Mesenchymal stem cell (in vitro differentiated cells and primary cell): Measurements from ENCODE around the gene SNX24.

Source experiments
- DNase-seq: peaks from one replicate; pipeline ENCODE4 v3.0.0-alpha.2; 2013
- H2AFZ ChIP-seq: one replicate; pipeline ENCODE4 v1.6.1; 2013; ENCODE audit warnings: low read depth, mild to moderate bottlenecking, control low read depth, inconsistent platforms, low read length, moderate library complexity
- H2AK5ac ChIP-seq: 2 replicates; pipeline ENCODE4 v1.6.1; 2013; ENCODE audit warnings: low read length, moderate library complexity, mild to moderate bottlenecking, inconsistent platforms; ENCODE audit not compliant: severe bottlenecking
- H2BK120ac ChIP-seq: one replicate; pipeline ENCODE4 v1.6.1; 2013; ENCODE audit warnings: low read depth, mild to moderate bottlenecking, inconsistent platforms, low read length, moderate library complexity
- H2BK12ac ChIP-seq, 2 experiments: one replicate each; pipeline ENCODE4 v1.6.1; 2013; ENCODE audit warnings: inconsistent platforms in 2 of 2, low read length in 2 of 2, mild to moderate bottlenecking in 2 of 2, moderate library complexity in 2 of 2, control low read depth in 1 of 2
- H2BK15ac ChIP-seq: one replicate; pipeline ENCODE4 v1.6.1; 2013; ENCODE audit warnings: mild to moderate bottlenecking, low read depth, inconsistent platforms; ENCODE audit not compliant: poor library complexity, severe bottlenecking
- H2BK5ac ChIP-seq: 2 replicates; pipeline ENCODE4 v1.6.1; 2013; ENCODE audit warnings: low read depth, mild to moderate bottlenecking, low read length, control low read depth, inconsistent platforms; ENCODE audit not compliant: poor library complexity, severe bottlenecking
- H3K14ac ChIP-seq, 2 experiments: one replicate each; pipeline ENCODE4 v1.6.1; 2013; ENCODE audit warnings: inconsistent platforms in 2 of 2, low read length in 2 of 2, control low read depth in 1 of 2, mild to moderate bottlenecking in 1 of 2, moderate library complexity in 1 of 2
- H3K18ac ChIP-seq, 2 experiments: one replicate each; pipeline ENCODE4 v1.6.1; 2013; ENCODE audit warnings: inconsistent platforms in 2 of 2, low read length in 2 of 2, control low read depth in 1 of 2, low read depth in 1 of 2, mild to moderate bottlenecking in 1 of 2
- H3K23ac ChIP-seq, 2 experiments: one replicate each; pipeline ENCODE4 v1.6.1; 2013; ENCODE audit warnings: inconsistent platforms in 2 of 2, low read length in 2 of 2, mild to moderate bottlenecking in 2 of 2, moderate library complexity in 2 of 2, control low read depth in 1 of 2
- H3K27ac ChIP-seq: 2 replicates; pipeline ENCODE4 v1.5.1; 2013; ENCODE audit warnings: mild to moderate bottlenecking, moderate library complexity, low read length, control low read depth, inconsistent platforms; ENCODE audit not compliant: poor library complexity, severe bottlenecking
- H3K27me3 ChIP-seq, 2 experiments: 2 replicates each; pipeline versions ENCODE4 v1.6.1 to v1.7.0; 2013; ENCODE audit warnings: low read length in 2 of 2, mild to moderate bottlenecking in 2 of 2, moderate library complexity in 2 of 2, control low read depth in 1 of 2, inconsistent platforms in 1 of 2; ENCODE audit not compliant: control insufficient read depth in 1 of 2, insufficient read depth in 1 of 2
- H3K36me3 ChIP-seq, 2 experiments: 2 replicates each; pipeline versions ENCODE4 v1.6.1 to v1.7.0; 2013; ENCODE audit warnings: low read length in 2 of 2, control low read depth in 1 of 2, inconsistent platforms in 1 of 2, low read depth in 1 of 2, mild to moderate bottlenecking in 1 of 2; ENCODE audit not compliant: insufficient read depth in 2 of 2, control insufficient read depth in 1 of 2
- H3K4ac ChIP-seq, 2 experiments: one replicate each; pipeline ENCODE4 v1.6.1; 2013; ENCODE audit warnings: inconsistent platforms in 2 of 2, low read length in 2 of 2, mild to moderate bottlenecking in 2 of 2, moderate library complexity in 2 of 2, control low read depth in 1 of 2, low read depth in 1 of 2
- H3K4me1 ChIP-seq: 2 replicates; pipeline ENCODE4 v1.6.1; 2013; ENCODE audit warnings: low read depth, low read length, control low read depth; ENCODE audit not compliant: control insufficient read depth, insufficient read depth
- H3K4me2 ChIP-seq: 2 replicates; pipeline ENCODE4 v1.6.1; 2013; ENCODE audit warnings: low read length, mild to moderate bottlenecking, inconsistent platforms; ENCODE audit not compliant: poor library complexity, severe bottlenecking
- H3K4me3 ChIP-seq, 2 experiments: 2 replicates each; pipeline versions ENCODE4 v1.5.1 to v1.7.0; 2013; ENCODE audit warnings: low read length in 2 of 2, mild to moderate bottlenecking in 2 of 2, control low read depth in 1 of 2, low read depth in 1 of 2; ENCODE audit not compliant: insufficient read depth in 1 of 2
- H3K79me1 ChIP-seq: replicated peaks from 2 replicates; pipeline ENCODE4 v1.6.1; 2013; ENCODE audit warnings: mild to moderate bottlenecking, control low read depth, low read length, inconsistent platforms; ENCODE audit not compliant: poor library complexity, severe bottlenecking
- H3K9ac ChIP-seq: 2 replicates; pipeline ENCODE4 v1.7.0; 2013; ENCODE audit warnings: mild to moderate bottlenecking, low read length, moderate library complexity
- H3K9me3 ChIP-seq: 2 replicates; pipeline ENCODE4 v1.7.0; 2013; ENCODE audit warnings: mild to moderate bottlenecking, low read length; ENCODE audit not compliant: control insufficient read depth
- H4K8ac ChIP-seq: one replicate; pipeline ENCODE4 v1.6.1; 2013; ENCODE audit warnings: inconsistent platforms, mild to moderate bottlenecking, low read length, moderate library complexity
- H4K91ac ChIP-seq: one replicate; pipeline ENCODE4 v1.6.1; 2013; ENCODE audit warnings: mild to moderate bottlenecking, low read length, inconsistent platforms
- WGBS: methylation state at CpG from one replicate; pipeline ENCODE4 v1.1.7; 2013; ENCODE audit warnings: mixed read lengths; 5-methylcytosine and 5-hydroxymethylcytosine counted together

Gene SNX24

DNA sequence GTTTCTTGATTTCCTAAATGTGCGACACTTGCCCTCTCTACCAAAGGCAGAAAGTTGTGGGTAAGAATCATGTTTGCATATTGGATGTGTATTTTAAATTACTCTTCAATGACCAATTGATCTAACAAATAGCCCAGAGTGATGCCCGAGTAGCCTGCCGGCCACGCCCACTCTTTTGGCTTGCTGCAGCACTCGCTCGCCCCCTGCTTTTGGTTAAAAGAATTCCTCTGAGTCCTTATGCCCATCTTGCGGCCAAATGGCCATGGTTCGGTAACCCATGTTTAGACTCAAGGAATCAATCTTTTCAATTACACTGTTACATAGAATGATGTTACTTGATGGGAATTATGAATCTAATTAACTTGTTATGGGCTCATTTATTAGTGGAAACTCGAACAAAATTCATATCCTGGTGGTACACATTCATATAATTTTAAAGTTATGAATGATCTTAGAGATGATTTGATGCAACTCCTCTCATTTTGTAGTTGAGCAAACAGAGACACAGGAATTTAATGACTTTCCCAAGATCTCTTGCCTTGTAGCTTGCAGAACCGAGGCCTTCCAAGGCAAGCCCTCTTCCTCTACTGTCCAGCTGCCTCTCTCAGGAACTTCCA lies 154.6 kb downstream of the SNX24 start:
- Histone ChIP-seq H3K79me1 (peaks cover 4% of the 10 kb centered on the region), H3K9me3 (no peaks in the 10 kb centered on the region), H2AFZ (no peak overlapping the region), H3K4me3 (no peak overlapping the region), H3K36me3 (peaks cover 4 to 16% of the 10 kb centered on the region in 2 experiments), H2BK120ac (no peak overlapping the region), H3K4me2 (no peak overlapping the region), H3K14ac (no peak overlapping the region), H4K91ac (no peak overlapping the region), H2BK5ac (no peak overlapping the region), H2BK12ac (no peak overlapping the region), H3K27me3 (no peaks in the 10 kb centered on the region), H3K4me1 (no peaks in the 10 kb centered on the region), H4K8ac (no peak overlapping the region), H3K4ac (no peak overlapping the region), H2AK5ac (no peak overlapping the region), H3K9ac (no peak overlapping the region), H3K27ac (no peak overlapping the region), H3K18ac (no peak overlapping the region), H2BK15ac (no peak overlapping the region), H3K23ac (no peak overlapping the region)
- DNase-seq = peak; percentile 36
- WGBS = 42% methylated on average over 6 of the region's 10 CpGs

DNA sequence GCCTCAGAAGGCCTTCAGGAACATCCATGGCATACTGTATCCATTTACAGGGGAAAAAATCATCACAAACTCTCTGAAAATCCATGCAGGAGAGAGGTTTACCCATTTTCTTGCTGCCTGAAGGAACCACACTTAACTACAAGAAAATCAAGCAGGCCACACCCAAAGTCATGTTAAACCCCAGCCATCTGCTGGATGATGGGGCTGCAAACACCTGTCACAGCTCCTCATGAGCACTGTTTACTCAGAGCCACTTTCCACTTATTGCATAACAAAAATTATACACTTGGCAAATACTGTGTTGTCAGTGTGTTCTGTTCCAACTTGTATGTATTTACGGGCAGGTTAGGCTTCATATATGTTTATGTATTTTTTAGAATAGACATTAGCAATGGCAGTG lies 155.3 kb downstream of the SNX24 start:
- Histone ChIP-seq H3K4me1 (no peaks in the 10 kb centered on the region), H3K27me3 (no peaks in the 10 kb centered on the region), H2BK5ac (no peak overlapping the region), H3K79me1 (peaks cover 4% of the 10 kb centered on the region), H2BK15ac (no peak overlapping the region), H3K14ac (no peak overlapping the region), H2BK12ac (no peak overlapping the region), H3K9me3 (no peaks in the 10 kb centered on the region), H4K8ac (no peak overlapping the region), H2BK120ac (no peak overlapping the region), H3K27ac (no peak overlapping the region), H3K23ac (no peak overlapping the region), H3K9ac (no peak overlapping the region), H3K4me2 (no peak overlapping the region), H3K18ac (no peak overlapping the region), H3K36me3 (peaks cover 4 to 16% of the 10 kb centered on the region in 2 experiments), H2AFZ (no peak overlapping the region), H3K4ac (no peak overlapping the region), H2AK5ac (no peak overlapping the region), H3K4me3 (no peak overlapping the region), H4K91ac (no peak overlapping the region)
- 100% methylated on average over 1 of the region's 1 CpG for WGBS
- no peak for DNase-seq

DNA sequence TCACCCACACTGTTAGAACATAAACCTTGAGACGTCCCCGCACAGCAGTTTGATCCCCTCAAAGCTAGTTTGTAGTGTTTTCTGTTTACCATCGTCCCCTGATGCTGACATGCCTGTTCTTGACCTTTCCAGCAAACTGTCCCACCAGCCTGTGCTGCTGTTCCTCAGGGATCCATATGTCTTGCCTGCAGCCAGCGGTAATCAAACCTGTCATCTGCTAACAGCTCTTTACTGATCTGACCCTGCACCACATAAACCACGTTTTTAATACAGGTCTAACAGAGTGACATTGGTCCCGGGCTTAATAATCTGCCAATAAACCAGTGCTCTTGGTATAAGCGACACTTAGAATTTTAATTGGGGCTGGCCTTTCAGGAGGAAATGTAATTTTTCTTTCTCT lies 156.4 kb downstream of the SNX24 start:
- no peaks in the 10 kb centered on the region for H3K9me3 ChIP-seq
- H3K27me3 ChIP-seq = no peaks in the 10 kb centered on the region
- peaks cover 2% of the 10 kb centered on the region for H3K4me1 ChIP-seq
- H2AFZ ChIP-seq = no peak overlapping the region
- H3K9ac ChIP-seq = no peak overlapping the region
- no peak overlapping the region for H2BK12ac ChIP-seq
- no peak overlapping the region for H2BK5ac ChIP-seq
- no peak overlapping the region for H3K4me2 ChIP-seq
- DNase-seq = no peak
- no peak overlapping the region for H3K14ac ChIP-seq
- no peak overlapping the region for H4K91ac ChIP-seq
- H3K27ac ChIP-seq = no peak overlapping the region
- H3K23ac ChIP-seq = no peak overlapping the region
- H2AK5ac ChIP-seq = no peak overlapping the region
- H3K79me1 ChIP-seq = peaks cover 4% of the 10 kb centered on the region
- H3K36me3 ChIP-seq = peaks cover 4 to 16% of the 10 kb centered on the region in 2 experiments
- no peak overlapping the region for H3K4me3 ChIP-seq
- 30% methylated on average over 7 of the region's 7 CpGs for WGBS
- no peak overlapping the region for H3K18ac ChIP-seq
- no peak overlapping the region for H2BK15ac ChIP-seq
- H3K4ac ChIP-seq = no peak overlapping the region
- H2BK120ac ChIP-seq = no peak overlapping the region
- no peak overlapping the region for H4K8ac ChIP-seq

DNA sequence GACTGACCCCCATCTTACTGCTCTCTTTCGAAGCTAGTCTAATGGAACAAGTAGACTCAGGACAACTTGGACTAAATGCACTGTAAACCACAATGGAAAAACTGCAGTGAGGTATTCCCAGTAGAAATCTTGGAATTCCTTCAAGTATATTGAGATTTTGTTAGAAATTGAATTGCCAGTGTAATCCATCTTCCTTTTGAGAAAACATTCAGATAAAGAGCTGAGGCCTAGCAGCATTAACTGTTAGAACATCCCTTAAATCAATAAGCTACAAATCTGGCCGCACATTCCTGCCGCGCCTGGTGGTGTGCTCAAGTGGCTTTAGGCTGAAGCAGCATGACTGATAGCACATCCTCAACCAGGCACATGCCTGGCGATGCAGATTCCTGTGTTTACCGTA lies 161.8 kb downstream of the SNX24 start:
- H3K23ac ChIP-seq = no peak overlapping the region
- H4K91ac ChIP-seq = no peak overlapping the region
- no peak overlapping the region for H3K27ac ChIP-seq
- H3K4ac ChIP-seq = no peak overlapping the region
- H2BK12ac ChIP-seq = no peak overlapping the region
- H3K79me1 ChIP-seq = no peaks in the 10 kb centered on the region
- no peak overlapping the region for H2AFZ ChIP-seq
- DNase-seq = no peak
- H2BK120ac ChIP-seq = no peak overlapping the region
- H3K27me3 ChIP-seq = no peaks in the 10 kb centered on the region
- peaks cover 4% of the 10 kb centered on the region for H3K4me1 ChIP-seq
- no peak overlapping the region for H3K9ac ChIP-seq
- no peak overlapping the region for H4K8ac ChIP-seq
- no peak overlapping the region for H2BK5ac ChIP-seq
- no peak overlapping the region for H3K4me2 ChIP-seq
- no peak overlapping the region for H3K14ac ChIP-seq
- peaks cover 11 to 14% of the 10 kb centered on the region in 2 experiments for H3K36me3 ChIP-seq
- no peak overlapping the region for H3K18ac ChIP-seq
- H2BK15ac ChIP-seq = no peak overlapping the region
- no peak overlapping the region for H2AK5ac ChIP-seq
- H3K9me3 ChIP-seq = no peaks in the 10 kb centered on the region
- 88% methylated on average over 4 of the region's 6 CpGs for WGBS
- H3K4me3 ChIP-seq = no peak overlapping the region
